DND-41 (cell line): Measurements from ENCODE around the gene MMP13.

Experiments used
- ATAC-seq: fragments of 200-7000 bp; cut with Tn5 transposase; 3 replicates; pipeline ENCODE4 v1.9.1; 2021; ENCODE audit warnings: low read depth; ENCODE audit not compliant: insufficient read depth
- DNase-seq: peaks from one replicate; pipeline ENCODE4 v3.0.0-alpha.2; 2020
- H2AFZ ChIP-seq: 2 replicates; pipeline ENCODE4 v1.6.0; 2012; ENCODE audit warnings: low read depth, low read length
- H3K27ac ChIP-seq: 2 replicates; pipeline ENCODE4 v1.5.1; 2012; ENCODE audit warnings: low read length, inconsistent platforms
- H3K27me3 ChIP-seq: fragments of 200-600 bp; sonication (generic); 2 replicates; pipeline ENCODE4 v1.6.0; 2012; ENCODE audit warnings: low read length, mild to moderate bottlenecking, inconsistent platforms; ENCODE audit not compliant: insufficient read depth, poor library complexity
- H3K36me3 ChIP-seq: 2 replicates; pipeline ENCODE4 v1.5.1; 2012; ENCODE audit warnings: low read length, inconsistent platforms; ENCODE audit not compliant: insufficient read depth
- H3K4me1 ChIP-seq: 2 replicates; pipeline ENCODE4 v1.5.1; 2012; ENCODE audit warnings: mild to moderate bottlenecking, low read length; ENCODE audit not compliant: insufficient read depth
- H3K4me2 ChIP-seq: 2 replicates; pipeline ENCODE4 v1.6.0; 2012; ENCODE audit warnings: mild to moderate bottlenecking, moderate library complexity, low read length, inconsistent platforms; ENCODE audit not compliant: insufficient read depth
- H3K4me3 ChIP-seq, 2 experiments: fragments of 200-600 bp in 1 of 2; shearing (Covaris generic) in 1 of 2; 2 replicates each; pipeline ENCODE4 v1.5.1; 2012 to 2016; ENCODE audit warnings: inconsistent platforms in 2 of 2, low read length in 2 of 2, mild to moderate bottlenecking in 2 of 2, low read depth in 1 of 2, moderate library complexity in 1 of 2
- H3K79me2 ChIP-seq: 2 replicates; pipeline ENCODE4 v1.6.0; 2012; ENCODE audit warnings: low read length, inconsistent platforms; ENCODE audit not compliant: insufficient read depth
- H3K9ac ChIP-seq: 2 replicates; pipeline ENCODE4 v1.6.0; 2012; ENCODE audit warnings: low read depth, mild to moderate bottlenecking, inconsistent platforms, low read length, moderate library complexity
- H3K9me3 ChIP-seq: 2 replicates; pipeline ENCODE4 v1.5.1; 2012; ENCODE audit warnings: low read length, moderate library complexity, mild to moderate bottlenecking, inconsistent platforms; ENCODE audit not compliant: insufficient read depth, severe bottlenecking
- H4K20me1 ChIP-seq: 2 replicates; pipeline ENCODE4 v1.6.0; 2012; ENCODE audit warnings: low read length; ENCODE audit not compliant: insufficient read depth
- CTCF ChIP-seq: IDR thresholded peaks from 2 replicates; pipeline ENCODE4 v1.5.1; 2012; ENCODE audit warnings: borderline replicate concordance, low read length, moderate library complexity, mild to moderate bottlenecking; ENCODE audit not compliant: poor library complexity, severe bottlenecking; ENCODE audit errors: extremely low read depth
- EZH2 ChIP-seq: IDR thresholded peaks from 3 replicates; pipeline ENCODE4 v1.6.1; 2012; ENCODE audit warnings: borderline replicate concordance, low read depth, mild to moderate bottlenecking, moderate library complexity, low read length, inconsistent platforms; ENCODE audit not compliant: severe bottlenecking

The MMP13 gene

GRCh38 chr11:102967497-102967896 lies 12.0 kb upstream of the MMP13 start:
- Histone ChIP-seq H3K4me1 (no peaks in the 10 kb centered on the region), H3K27ac (no peak overlapping the region), H3K4me3 (no peak overlapping the region), H2AFZ (no peak overlapping the region), H3K9ac (no peak overlapping the region), H4K20me1 (no peaks in the 10 kb centered on the region), H3K27me3 (peaks cover 6% of the 10 kb centered on the region), H3K36me3 (no peaks in the 10 kb centered on the region), H3K4me2 (no peak overlapping the region), H3K9me3 (no peaks in the 10 kb centered on the region), H3K79me2 (no peaks in the 10 kb centered on the region)
- TF ChIP-seq CTCF: no peak
- TF ChIP-seq EZH2: no peak
- DNase-seq (no peak), ATAC-seq (no peak)

- H3K4me3 ChIP-seq: no peak overlapping the region
- ATAC-seq (no peak), DNase-seq (no peak)
- H3K4me1 ChIP-seq: no peaks in the 10 kb centered on the region
- H3K4me2 ChIP-seq: no peak overlapping the region
- H2AFZ ChIP-seq: no peak overlapping the region
- H3K27me3 ChIP-seq: peaks cover 3% of the 10 kb centered on the region
- no peaks in the 10 kb centered on the region for H3K36me3 ChIP-seq
- H4K20me1 ChIP-seq: no peaks in the 10 kb centered on the region
- H3K9me3 ChIP-seq: no peaks in the 10 kb centered on the region
- TF ChIP-seq EZH2 (no peak), CTCF (no peak)
- no peaks in the 10 kb centered on the region for H3K79me2 ChIP-seq
- H3K27ac ChIP-seq: no peak overlapping the region
- H3K9ac ChIP-seq: no peak overlapping the region
These were observed 10.5 kb upstream of the MMP13 start for GRCh38 chr11:102966011-102966410.

- DNase-seq (no peak), ATAC-seq (no peak)
- H3K27me3 ChIP-seq: peaks cover 3% of the 10 kb centered on the region
- H3K4me3 ChIP-seq: no peak overlapping the region
- no peak overlapping the region for H2AFZ ChIP-seq
- H3K4me1 ChIP-seq: no peaks in the 10 kb centered on the region
- H3K9ac ChIP-seq: no peak overlapping the region
- H3K79me2 ChIP-seq: no peaks in the 10 kb centered on the region
- no peaks in the 10 kb centered on the region for H4K20me1 ChIP-seq
- no peaks in the 10 kb centered on the region for H3K9me3 ChIP-seq
- H3K4me2 ChIP-seq: no peak overlapping the region
- no peaks in the 10 kb centered on the region for H3K36me3 ChIP-seq
- no peak for TF ChIP-seq EZH2
- no peak for TF ChIP-seq CTCF
- no peak overlapping the region for H3K27ac ChIP-seq
These were observed 9.3 kb upstream of the MMP13 start for GRCh38 chr11:102964867-102965266.

- no peak overlapping the region for H3K4me2 ChIP-seq
- H3K4me1 ChIP-seq: no peaks in the 10 kb centered on the region
- H4K20me1 ChIP-seq: no peaks in the 10 kb centered on the region
- H3K4me3 ChIP-seq: no peak overlapping the region
- H3K79me2 ChIP-seq: no peaks in the 10 kb centered on the region
- TF ChIP-seq EZH2 (no peak), CTCF (no peak)
- no peak overlapping the region for H3K27ac ChIP-seq
- DNase-seq (no peak), ATAC-seq (no peak)
- no peak overlapping the region for H3K9ac ChIP-seq
- no peaks in the 10 kb centered on the region for H3K9me3 ChIP-seq
- H3K36me3 ChIP-seq: no peaks in the 10 kb centered on the region
- H3K27me3 ChIP-seq: peaks cover 3% of the 10 kb centered on the region
- no peak overlapping the region for H2AFZ ChIP-seq
These were observed 2.4 kb upstream of the MMP13 start for GRCh38 chr11:102957953-102958352.
